ENCODE data around the gene SRGAP1. TPM values are rescaled to one million over a fixed set of nuclear protein-coding genes. Genes with fewer than 3 reads are reported as not detected.
A peak's percentile ranks its signal among the peaks of the same experiment; 100 is the strongest.

SRGAP1 gene
- total RNA-seq, 1 donor from 2014 or later: 2.2 TPM

DNA sequence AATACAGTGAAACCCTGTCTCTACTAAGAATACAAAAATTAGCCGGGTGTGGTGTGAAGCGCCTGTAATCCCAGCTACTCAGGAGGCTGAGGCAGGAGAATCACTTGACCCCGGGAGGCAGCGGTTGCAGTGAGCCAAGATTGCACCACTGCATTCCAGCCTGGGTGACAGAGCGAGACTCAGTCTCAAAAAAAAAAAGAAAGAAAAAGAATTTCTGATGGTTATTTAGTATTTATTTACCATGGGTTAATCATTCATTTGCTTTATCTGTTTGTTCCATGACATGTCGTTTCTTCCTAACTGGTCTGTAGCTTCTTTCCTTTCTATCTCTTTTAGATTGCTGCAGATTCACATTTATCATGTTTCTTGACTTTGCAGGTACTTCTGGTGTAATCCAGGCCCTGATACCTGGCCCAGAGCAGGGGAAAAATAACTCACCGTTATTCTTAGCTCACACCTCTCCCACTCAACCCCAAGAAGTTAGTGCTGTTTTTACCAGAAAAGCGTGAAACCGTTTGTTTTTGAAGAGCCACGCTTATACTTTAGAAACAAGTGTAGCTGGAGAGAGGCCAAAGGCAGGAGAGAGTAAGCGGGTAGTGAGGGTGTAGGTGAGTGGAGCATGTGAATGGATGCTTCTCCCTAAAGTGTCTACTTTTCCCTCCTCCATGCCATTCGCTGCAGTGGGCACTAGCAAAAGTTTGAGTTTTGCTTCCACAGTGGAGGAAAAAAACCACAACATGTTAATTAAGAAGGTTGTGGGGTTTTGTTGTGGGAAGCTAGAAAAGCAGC is 45.4 kb downstream of the SRGAP1 start:
- ATAC-seq: no peak
- no peak for DNase-seq (ENCODE audit: missing footprints)
- intact Hi-C loops (cut with DNase I): no loop called here

DNA sequence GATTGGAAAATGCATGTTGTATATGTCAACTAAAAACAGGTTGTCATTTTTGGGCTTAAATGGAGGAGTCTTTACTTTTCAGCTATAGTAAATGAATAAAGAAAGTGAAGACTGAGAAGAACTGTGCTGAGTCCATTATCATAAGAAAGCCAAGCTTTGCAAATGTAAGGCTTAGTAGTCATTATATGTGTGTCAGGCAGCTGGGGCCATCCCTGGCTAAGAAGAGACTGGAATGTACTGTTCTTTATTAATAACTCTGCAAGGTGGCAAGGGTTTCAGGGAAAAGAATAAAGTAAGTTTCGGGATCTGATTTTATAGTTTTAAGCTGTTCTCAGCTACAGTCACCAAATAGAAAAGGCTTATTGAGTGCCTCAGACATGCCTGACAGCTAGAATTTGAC is 48.7 kb downstream of the SRGAP1 start:
- intact Hi-C loops (cut with DNase I): no loop called here
- no peak for DNase-seq (ENCODE audit: missing footprints)
- no peak for ATAC-seq

DNA sequence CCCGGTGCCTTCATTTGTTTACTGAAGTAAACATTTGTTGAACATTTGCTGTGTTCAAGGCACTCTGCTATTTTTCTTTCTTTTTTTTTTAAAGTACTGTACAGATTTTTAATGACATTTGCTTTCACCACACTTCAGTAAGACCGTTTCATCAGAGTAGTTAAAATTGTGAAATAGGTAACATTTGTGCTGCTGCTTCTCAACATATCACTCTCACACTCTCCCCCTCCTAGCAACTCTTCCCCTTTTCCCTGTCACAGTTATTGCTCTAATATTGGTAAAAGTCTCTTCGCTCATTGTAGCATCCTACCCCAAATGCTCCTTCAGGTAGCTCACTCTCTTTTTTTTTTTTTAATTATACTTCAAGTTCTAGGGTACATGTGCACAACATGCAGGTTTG is 49.6 kb downstream of the SRGAP1 start:
- no peak for ATAC-seq
- intact Hi-C loops (cut with DNase I): no loop called here

DNA sequence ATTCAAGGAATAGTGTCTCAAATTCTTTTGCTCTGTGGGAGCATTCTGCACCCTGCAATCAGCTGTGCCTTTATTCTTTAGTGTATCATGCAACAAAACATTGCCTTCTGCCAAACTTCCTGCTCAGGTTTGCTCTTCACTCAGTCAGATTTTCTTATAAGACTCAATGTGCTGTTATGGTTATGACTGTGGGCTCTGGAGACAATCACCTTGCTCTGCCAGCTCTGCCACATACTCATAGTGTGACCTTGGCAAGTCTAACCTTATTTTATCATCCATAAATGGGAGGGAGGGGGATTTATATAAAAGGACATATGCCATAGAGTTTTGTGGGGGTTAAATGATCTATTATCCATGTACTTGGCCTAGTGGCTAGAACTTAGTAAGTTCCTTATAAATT is 51.3 kb downstream of the SRGAP1 start:
- DNase-seq (ENCODE audit: missing footprints): no peak
- intact Hi-C loops (cut with DNase I): no loop called here
- ATAC-seq: no peak

More for the DNA sequence above, 49.6 kb downstream of the SRGAP1 start:
- no peak for DNase-seq (ENCODE audit: missing footprints)

DNA sequence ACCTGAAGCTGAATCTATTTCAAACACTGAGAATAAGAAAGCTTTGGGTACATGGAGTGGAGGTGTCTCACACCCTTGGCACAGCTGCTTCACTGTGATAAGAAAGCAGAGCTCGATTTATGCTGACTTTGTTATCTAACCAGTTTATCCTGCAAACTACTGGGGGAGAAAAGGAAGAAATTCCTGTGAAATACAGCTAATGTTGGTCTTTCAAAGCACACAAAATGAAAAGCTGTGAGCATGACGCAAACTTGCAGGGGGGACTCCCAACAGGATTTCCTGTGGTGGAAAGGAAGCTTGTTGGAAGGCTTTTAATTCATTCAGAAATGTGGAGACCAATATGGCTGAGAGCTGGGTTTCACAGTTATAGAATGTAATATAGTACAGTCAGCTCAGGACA is 53.4 kb downstream of the SRGAP1 start:
- DNase-seq (ENCODE audit: missing footprints): no peak
- intact Hi-C loops (cut with DNase I): no loop called here
- no peak for ATAC-seq

DNA sequence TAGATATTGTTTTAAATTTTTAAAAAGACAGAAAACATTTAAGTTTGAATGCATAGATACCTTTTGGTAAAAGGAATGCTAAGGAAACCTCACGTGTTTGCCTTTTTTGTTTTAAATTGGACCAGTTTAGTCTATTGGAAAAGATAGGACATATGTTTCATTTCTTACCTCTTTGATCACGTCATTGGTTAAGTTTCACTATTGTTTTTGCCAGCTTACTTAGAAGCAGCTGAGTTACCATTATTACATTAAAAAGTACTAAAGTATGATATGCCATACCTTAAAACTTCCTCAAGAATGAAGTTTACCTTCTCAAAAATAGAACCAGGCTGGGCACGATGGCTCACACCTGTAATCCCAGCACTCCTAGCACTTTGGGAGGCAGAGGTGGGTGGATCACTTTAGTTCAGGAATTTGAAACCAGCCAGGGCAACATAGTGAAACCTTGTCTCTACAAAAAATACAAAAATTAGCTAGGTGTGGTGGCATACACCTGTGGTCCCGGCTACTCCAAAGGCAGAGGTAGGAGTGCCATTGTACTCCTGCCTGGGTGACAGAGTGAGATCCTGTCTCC is 54.4 kb downstream of the SRGAP1 start:
- DNase-seq (ENCODE audit: missing footprints) (no peak), ATAC-seq (no peak)
- intact Hi-C loops (cut with DNase I): no loop called here

DNA sequence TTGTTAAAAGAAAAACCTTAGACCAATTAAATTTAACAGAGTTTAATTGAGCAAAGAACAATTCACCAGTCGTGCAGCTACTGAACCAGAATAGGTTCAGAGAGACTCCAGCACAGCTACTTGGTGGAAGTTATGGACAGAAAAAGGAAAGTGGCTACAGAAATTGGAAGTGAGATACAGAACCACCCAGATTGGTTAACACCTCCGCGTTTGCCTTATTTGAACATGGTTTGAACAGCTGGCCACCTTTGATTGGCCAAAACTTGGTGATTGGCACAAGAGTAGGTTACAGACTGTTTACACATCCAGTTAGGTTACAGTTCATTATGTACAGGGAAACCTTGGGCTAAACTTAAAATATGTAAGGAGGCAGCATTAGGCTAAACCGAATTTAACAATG is 54.9 kb downstream of the SRGAP1 start:
- intact Hi-C loops (cut with DNase I): no loop called here
- DNase-seq (ENCODE audit: missing footprints): no peak

DNA sequence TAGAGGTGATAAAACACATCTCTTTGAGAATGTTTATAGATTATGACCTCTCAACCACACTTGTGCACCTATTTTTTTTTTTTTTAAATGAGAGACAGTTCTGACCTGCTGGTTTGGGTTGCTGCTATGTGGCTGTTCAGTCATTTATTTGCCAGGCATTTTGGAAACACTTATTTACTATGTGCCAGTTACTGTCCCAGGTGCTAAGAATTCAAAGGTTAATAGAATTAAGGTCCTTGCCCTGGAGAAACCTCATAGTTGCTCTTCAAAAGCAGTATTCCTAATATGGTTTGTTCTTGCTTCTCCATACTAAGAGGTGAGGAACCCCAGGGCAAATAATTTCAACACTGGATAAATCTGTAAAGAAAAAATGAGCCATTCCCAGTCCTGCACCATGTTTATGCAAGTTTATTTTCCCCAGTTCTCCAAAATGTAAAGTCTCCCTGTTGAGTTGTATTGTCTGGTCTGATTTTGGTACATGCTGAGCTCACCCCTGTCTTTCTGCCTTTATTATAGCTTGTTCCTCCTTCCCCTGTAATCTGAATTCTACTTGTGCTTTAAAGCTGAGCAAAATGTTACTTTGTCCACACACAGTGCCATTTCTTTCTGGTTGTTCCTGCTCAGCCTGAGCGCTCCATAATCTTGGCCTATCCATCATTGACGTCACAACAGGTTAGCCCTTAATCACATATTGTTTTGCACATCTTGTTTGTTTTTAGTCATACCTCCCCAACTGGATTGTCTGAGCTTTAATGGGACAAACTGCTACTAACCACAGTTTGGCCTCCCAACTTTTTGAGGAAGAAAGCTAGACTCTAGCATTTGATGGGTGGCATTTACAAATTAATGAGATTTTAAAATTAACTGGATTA is 56.7 kb downstream of the SRGAP1 start:
- ATAC-seq: no peak
- intact Hi-C loops (cut with DNase I): no loop called here
- no peak for DNase-seq (ENCODE audit: missing footprints)

More for the DNA sequence above, 54.9 kb downstream of the SRGAP1 start:
- no peak for ATAC-seq

DNA sequence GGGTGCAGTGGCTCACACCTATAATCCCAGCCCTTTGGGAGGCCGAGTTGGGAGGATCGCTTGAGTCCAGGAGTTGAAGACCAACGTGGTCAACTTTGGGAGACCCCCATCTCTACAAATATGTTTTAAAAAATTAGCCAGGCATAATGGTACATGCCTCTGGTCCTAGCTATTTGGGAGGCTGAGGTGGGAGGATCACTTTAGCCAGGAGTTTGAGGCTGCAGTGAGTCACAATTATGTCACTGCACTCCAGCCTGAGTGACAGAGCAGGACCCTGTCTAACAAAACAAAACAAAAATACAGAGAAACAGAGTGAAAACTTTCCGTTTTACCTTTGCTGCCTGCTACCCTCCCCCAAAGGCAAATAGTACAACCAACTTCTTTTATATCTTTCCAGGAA is 60.2 kb downstream of the SRGAP1 start:
- intact Hi-C loops (cut with DNase I): no loop called here
- ATAC-seq: no peak
- DNase-seq (ENCODE audit: missing footprints): no peak

DNA sequence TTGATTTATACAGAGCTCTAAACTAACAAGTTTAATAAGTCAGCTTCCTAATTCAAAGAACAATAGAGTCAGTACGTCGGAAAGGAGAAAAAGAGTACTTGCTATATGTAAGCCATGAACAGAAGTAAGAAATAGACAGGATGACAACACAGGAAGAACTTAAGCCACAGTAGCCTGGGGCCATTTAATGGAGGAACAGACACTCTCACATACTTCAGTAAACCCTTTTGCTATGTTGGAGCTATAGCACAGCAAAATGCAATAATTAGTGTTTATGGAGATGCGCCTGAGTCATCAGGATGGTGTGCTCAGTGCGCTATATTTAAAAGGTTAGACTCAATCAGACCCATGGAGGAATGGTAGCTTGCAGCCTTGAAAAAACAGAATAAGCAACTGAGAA is 61.0 kb downstream of the SRGAP1 start:
- DNase-seq (ENCODE audit: missing footprints) (no peak), ATAC-seq (no peak)
- intact Hi-C loops (cut with DNase I): no loop called here

DNA sequence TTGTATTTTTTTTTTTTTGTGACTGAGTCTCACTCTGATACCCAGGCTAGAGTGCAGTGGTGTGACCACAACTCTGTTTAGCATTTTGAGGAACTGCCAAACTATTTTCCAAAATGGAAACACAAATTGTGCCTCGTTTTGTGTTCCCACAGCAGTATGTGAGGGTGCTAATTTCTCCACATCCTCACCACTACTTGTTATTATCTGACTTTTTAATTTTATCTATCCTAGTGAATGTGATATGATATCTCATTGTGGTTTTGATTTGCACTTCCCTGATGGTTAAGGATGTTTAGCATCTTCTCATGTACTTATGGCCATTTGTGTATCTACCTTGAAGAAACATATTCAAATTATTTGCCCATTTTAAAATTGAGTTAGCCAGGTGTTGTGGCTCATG is 62.4 kb downstream of the SRGAP1 start:
- intact Hi-C loops (cut with DNase I): no loop called here
- ATAC-seq: no peak

DNA sequence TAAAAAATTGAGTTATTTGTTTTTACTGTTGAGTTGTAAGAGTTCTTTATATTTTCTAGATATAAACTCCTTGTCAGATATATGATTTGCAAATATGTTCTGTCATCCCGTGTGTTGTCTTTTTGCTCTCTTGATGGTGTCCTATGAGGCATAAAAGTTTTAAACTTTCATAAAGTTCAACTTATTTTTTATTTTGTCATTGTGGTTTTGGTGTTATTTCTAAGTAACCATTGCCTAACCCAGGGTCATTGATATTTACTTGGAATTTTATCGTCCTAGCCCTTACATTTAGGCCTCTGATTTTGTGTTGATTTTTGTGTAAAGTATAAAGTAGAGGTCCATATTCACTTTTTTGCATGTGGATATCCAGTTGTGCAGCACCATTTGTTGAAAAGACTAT is 63.1 kb downstream of the SRGAP1 start:
- intact Hi-C loops (cut with DNase I): no loop called here
- DNase-seq (ENCODE audit: missing footprints): no peak
- no peak for ATAC-seq

More for the DNA sequence above, 62.4 kb downstream of the SRGAP1 start:
- DNase-seq (ENCODE audit: missing footprints): no peak

DNA sequence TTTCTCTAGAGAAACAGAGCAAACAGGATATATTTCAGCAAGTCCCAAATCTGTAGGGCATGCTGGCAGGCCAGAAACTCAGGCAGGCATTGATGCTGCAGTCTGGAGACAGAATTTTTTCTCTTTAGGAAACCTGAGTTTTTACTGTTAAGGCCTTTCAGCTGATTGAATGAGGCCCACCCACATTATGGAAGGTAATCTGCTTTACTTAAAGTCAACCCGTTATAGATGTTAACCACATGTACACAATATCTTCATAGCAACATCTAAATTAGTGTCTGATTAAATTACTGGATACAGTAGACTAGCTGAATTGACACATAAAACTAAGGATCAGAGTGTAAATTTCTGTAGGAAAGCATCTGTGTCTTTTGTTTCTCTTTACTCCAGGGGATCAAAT is 65.2 kb downstream of the SRGAP1 start:
- no peak for ATAC-seq
- intact Hi-C loops (cut with DNase I): no loop called here
- DNase-seq (ENCODE audit: missing footprints): no peak

DNA sequence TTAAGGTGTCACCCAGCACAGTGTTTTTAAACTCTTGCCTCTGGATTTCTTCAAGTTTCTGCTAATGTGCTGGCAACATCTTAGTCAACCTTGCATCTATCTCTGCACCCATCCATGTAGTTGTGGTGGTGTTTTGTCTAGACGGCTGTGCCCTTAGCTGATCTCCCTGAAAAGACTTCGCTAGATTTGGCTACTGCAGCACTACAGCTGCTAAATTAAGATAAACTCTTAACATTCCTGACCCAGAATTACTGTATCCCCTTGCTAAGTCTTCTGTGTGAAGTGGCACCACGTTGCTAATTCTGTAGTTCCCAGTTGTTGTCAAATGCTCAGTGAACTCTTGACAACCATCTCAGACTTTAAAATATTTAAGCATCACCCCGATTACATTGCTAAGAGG is 66.8 kb downstream of the SRGAP1 start:
- ATAC-seq: peak; percentile 63
- DNase-seq (ENCODE audit: missing footprints): no peak
- intact Hi-C loops (cut with DNase I): no loop called here

DNA sequence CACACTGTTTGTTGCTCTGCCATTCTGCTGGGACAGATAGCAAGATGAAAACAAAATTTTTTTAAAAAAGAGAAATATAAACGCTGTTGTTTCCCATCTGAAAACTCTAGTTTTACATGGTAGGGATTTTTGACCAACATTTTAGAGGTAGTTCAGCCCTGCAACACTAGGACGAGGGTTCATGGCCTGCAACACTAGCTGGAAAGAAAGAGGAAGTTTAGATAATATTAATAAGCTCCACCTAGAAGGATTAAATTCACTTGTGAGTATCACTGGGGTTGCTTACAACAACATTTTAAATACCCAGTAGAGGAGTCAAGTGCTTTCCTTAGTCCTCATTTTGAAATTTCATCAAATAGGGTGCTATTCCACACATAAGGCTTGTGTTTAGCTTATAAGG is 68.2 kb downstream of the SRGAP1 start:
- intact Hi-C loops (cut with DNase I): no loop called here
- no peak for DNase-seq (ENCODE audit: missing footprints)
- no peak for ATAC-seq

DNA sequence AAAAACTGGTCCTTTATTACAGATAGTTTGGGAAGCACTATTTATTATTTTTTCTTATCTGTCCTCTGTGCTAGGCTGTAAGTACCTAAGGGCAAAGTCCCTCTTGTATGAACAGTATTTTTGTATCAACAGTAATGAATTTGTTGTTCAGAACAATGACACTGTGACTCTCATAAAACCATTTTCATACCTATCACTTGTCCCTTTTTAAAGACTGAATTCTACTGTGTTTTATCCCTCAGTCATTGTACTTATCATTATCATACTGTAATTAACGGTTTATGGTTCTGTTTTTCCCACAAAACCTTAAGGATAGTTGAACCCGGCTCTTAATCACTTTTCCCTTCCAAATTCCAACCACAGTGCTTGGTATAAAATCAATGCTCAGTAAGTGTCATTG is 69.4 kb downstream of the SRGAP1 start:
- ATAC-seq: no peak
- no peak for DNase-seq (ENCODE audit: missing footprints)
- intact Hi-C loops (cut with DNase I): no loop called here

DNA sequence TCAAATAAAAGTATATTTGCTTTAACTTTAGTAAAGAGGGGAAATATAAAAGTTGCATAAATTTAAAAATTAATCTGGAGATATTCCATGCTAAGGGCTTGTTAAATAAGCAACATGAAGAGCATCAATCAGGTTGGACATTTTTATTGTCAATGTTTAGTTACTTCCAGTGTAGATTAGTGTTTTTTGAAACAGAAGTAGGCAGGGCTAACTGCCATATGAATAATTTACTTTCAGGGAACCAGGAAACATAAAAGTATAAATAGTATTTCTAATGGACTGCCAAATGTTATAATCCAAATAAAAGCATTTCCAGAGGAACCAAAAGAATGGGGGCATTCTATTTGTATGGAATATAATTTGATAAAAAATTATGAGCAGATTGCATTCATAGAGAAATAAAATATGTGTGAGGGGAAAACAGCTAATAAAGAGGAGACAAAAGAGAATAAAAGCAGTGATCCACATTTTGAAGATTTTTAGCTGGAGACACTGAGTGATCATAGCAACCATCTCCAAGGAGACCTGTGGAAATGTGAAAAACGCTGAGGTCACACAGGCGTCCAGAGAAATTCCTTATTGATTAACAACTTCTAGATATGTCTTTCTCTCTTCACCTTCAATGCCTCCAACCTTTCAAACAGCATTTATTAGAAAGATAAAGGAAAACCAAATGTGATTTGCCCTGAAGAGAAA is 70.8 kb downstream of the SRGAP1 start:
- no peak for DNase-seq (ENCODE audit: missing footprints)
- intact Hi-C loops (cut with DNase I): no loop called here
- no peak for ATAC-seq

DNA sequence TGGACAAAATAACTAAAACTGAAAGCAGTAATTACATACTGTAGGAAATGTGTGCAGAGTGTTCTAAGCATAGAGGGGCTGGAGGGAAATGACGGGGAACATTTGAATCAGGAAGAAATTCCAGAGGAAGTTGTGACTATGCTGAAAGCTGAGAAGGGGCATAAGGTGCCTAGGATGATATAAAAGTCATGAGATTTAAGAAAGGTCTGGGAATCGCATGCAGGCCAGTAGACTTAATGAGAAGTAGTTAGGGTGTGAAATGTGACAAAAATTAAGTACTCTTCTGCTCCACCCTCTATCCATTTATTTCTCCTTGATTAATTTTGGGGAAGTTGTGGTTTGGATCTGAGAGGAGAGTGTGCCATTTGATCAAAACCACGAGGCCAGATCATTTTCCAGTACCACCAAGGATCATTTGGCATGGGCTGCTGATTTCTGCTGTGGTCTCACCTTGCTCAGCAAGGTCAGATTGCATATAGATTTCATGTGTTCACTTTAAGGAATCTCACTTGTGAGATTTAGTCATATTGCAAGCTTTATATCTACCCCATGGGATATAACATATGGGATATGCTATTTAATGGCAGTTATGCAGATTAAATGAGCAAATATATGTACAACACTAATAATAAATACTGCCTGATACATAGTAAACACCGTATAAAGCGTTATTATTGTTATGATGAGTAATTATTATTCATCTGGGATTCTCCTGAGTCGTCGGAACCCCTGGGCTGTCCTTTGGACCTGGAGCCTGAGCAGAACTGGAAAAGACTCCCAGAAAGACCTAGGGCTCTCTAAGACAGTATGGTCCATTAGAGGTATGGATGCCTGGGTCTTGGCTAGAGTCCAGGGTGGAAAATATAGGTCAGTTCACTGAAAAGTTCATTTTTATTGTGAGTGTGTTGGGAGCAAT is 72.3 kb downstream of the SRGAP1 start:
- intact Hi-C loops (cut with DNase I): no loop called here
- DNase-seq (ENCODE audit: missing footprints): no peak
- peak; percentile 20 for ATAC-seq

All from Right ventricle myocardium inferior (tissue), 1 donor.